Measurements from ENCODE around the gene NOL11. TPM values are rescaled to one million over a fixed set of nuclear protein-coding genes. Genes with fewer than 3 reads are reported as not detected.

NOL11 gene
- total RNA-seq, 1 donor from 2014 or later, result 35.4 TPM

GRCh38 chr17:67685351-67685750 is 32.4 kb upstream of the NOL11 start:
- TF ChIP-seq CTCF (IDR thresholded peaks at IDR 0.05), result no peak
- TF ChIP-seq POLR2AphosphoS5 (IDR thresholded peaks at IDR 0.05; ENCODE audit: insufficient read depth in 1 of 2, low read depth in 1 of 2), result no peak
- no peak for TF ChIP-seq POLR2A (IDR thresholded peaks at IDR 0.05)
- no peaks in the 10 kb centered on the region for H3K9me3 ChIP-seq
- no peak overlapping the region for H3K27ac ChIP-seq
- no peaks in the 10 kb centered on the region for H3K4me1 ChIP-seq
- no peaks in the 10 kb centered on the region for H3K27me3 ChIP-seq
- no peak for DNase-seq (ENCODE audit: extremely low spot score in 2 of 2)
- intact Hi-C loops (cut with DNase I), result no loop called here
- no peaks in the 10 kb centered on the region for H3K36me3 ChIP-seq
- no peak overlapping the region for H3K4me3 ChIP-seq

- no peaks in the 10 kb centered on the region for H3K27me3 ChIP-seq
- intact Hi-C loops (cut with DNase I), result no loop called here
- H3K4me1 ChIP-seq, result no peaks in the 10 kb centered on the region
- H3K36me3 ChIP-seq, result no peaks in the 10 kb centered on the region
- H3K27ac ChIP-seq, result no peak overlapping the region
- H3K9me3 ChIP-seq, result no peaks in the 10 kb centered on the region
- no peak overlapping the region for H3K4me3 ChIP-seq
- TF ChIP-seq POLR2A (IDR thresholded peaks at IDR 0.05) (no peak), CTCF (IDR thresholded peaks at IDR 0.05) (no peak), POLR2AphosphoS5 (IDR thresholded peaks at IDR 0.05; ENCODE audit: insufficient read depth in 1 of 2, low read depth in 1 of 2) (no peak)
- DNase-seq (ENCODE audit: extremely low spot score in 2 of 2), result no peak
Measured at GRCh38 chr17:67686241-67686640, 31.5 kb upstream of the NOL11 start.

GRCh38 chr17:67687511-67687910 is 30.2 kb upstream of the NOL11 start:
- DNase-seq (ENCODE audit: extremely low spot score in 2 of 2), result no peak

GRCh38 chr17:67689534-67690177 is 28.1 kb upstream of the NOL11 start:
- Histone ChIP-seq H3K27ac (no peak overlapping the region), H3K4me1 (no peaks in the 10 kb centered on the region), H3K27me3 (no peaks in the 10 kb centered on the region), H3K4me3 (no peak overlapping the region), H3K36me3 (no peaks in the 10 kb centered on the region), H3K9me3 (no peaks in the 10 kb centered on the region)
- intact Hi-C loops (cut with DNase I), result loop anchor here (2.0 kb wide), 1 partner anchor 311 kb away; no protein-coding TSS in a partner anchor
- DNase-seq (ENCODE audit: extremely low spot score in 2 of 2), result no peak
- TF ChIP-seq POLR2AphosphoS5 (IDR thresholded peaks at IDR 0.05; ENCODE audit: insufficient read depth in 1 of 2, low read depth in 1 of 2), result no peak
- TF ChIP-seq CTCF (IDR thresholded peaks at IDR 0.05), result peak; percentile 75 to 82 (median 78)

More at GRCh38 chr17:67687511-67687910, 30.2 kb upstream of the NOL11 start:
- intact Hi-C loops (cut with DNase I), result no loop called here
- no peaks in the 10 kb centered on the region for H3K9me3 ChIP-seq
- no peak overlapping the region for H3K4me3 ChIP-seq
- H3K27me3 ChIP-seq, result no peaks in the 10 kb centered on the region
- H3K36me3 ChIP-seq, result no peaks in the 10 kb centered on the region
- TF ChIP-seq POLR2A (IDR thresholded peaks at IDR 0.05) (no peak), POLR2AphosphoS5 (IDR thresholded peaks at IDR 0.05; ENCODE audit: insufficient read depth in 1 of 2, low read depth in 1 of 2) (no peak), CTCF (IDR thresholded peaks at IDR 0.05) (no peak)
- H3K4me1 ChIP-seq, result no peaks in the 10 kb centered on the region
- no peak overlapping the region for H3K27ac ChIP-seq

GRCh38 chr17:67693811-67694210 is 23.9 kb upstream of the NOL11 start:
- no peak overlapping the region for H3K27ac ChIP-seq
- DNase-seq (ENCODE audit: extremely low spot score in 2 of 2), result no peak
- intact Hi-C loops (cut with DNase I), result no loop called here
- no peaks in the 10 kb centered on the region for H3K36me3 ChIP-seq
- H3K9me3 ChIP-seq, result no peaks in the 10 kb centered on the region
- no peaks in the 10 kb centered on the region for H3K4me1 ChIP-seq
- H3K27me3 ChIP-seq, result no peaks in the 10 kb centered on the region
- no peak for TF ChIP-seq POLR2AphosphoS5 (IDR thresholded peaks at IDR 0.05; ENCODE audit: insufficient read depth in 1 of 2, low read depth in 1 of 2)
- no peak for TF ChIP-seq POLR2A (IDR thresholded peaks at IDR 0.05)
- H3K4me3 ChIP-seq, result no peak overlapping the region

All from vagina (tissue), 2 donors.